ENCODE results near the gene TMEM134. TPM values are rescaled to one million over a fixed set of nuclear protein-coding genes. Genes with fewer than 3 reads are reported as not detected.
A peak's percentile ranks its signal among the peaks of the same experiment; 100 is the strongest.
"Not testable (repeated sequence)": the region's sequence is repeated elsewhere in the genome, so short reads cannot be mapped to it uniquely, and the experiment has no call there.

TMEM134 gene
- total RNA-seq, 2 experiments from 2014 or later, result 26.8 to 76.9 TPM

DNA sequence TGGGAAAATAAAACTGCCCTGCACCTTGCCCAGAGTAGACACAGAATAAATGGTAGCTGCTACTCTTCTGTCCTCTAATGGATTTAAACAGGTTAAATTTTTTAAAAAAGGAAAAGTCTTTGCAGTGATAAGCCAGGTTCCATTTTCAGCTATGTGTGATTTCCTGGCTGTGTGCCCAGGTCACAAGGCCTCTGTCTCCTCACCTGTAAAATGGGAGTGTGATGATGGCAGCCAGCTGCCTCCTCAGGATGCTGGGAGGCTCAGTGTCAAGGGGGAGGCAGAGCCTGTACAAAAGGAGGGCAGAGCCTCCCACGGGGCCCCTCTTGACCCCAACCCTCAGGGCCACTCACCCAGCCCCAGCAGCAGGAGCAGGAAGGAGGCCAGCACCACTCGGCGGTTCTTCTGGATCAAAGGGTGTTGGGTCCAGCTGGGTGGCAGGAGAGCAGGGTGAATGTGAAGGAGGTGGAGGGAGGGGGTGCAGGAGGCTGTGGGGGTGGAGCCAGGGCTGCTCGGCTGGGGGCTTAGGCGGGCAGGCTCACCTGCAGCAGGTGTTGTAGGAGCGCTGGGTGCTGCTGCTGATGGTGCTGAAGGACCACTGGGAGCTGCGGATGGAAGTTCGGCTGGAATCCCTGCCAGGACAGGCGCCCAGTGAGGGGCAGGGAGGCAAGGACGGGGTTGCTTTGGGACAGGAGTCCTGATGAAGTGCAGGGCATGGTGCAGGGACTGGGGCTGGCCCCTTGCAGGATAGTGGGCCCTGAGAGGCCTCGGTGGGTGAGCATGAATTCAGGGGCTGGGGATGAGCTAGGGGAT, 1.9 kb downstream of the TMEM134 start:
- Histone ChIP-seq H3K9me3 (ENCODE audit: low read length) (no peaks in the 10 kb centered on the region), H3K79me2 (ENCODE audit: insufficient read depth, low read depth, low read length) (peaks cover 23% of the 10 kb centered on the region; the same call in 1 of the 2 replicates), H3K4me1 (ENCODE audit: insufficient read depth, low read length, poor library complexity, severe bottlenecking) (peaks cover 59% of the 10 kb centered on the region), H4K20me1 (ENCODE audit: insufficient read depth, low read length) (no peaks in the 10 kb centered on the region), H3K4me2 (ENCODE audit: low read length) (peak overlapping the region; percentile 100), H3K4me3 (ENCODE audit: low read depth, low read length, poor library complexity, severe bottlenecking) (peak overlapping the region; percentile 87), H3K36me3 (ENCODE audit: insufficient read depth, low read length) (no peaks in the 10 kb centered on the region; the same call in 1 of the 2 replicates), H2AFZ (ENCODE audit: low read length) (no peak overlapping the region), H3K9me2 (ENCODE audit: insufficient read depth, low read length) (no peaks in the 10 kb centered on the region), H3K27ac (ENCODE audit: low read depth, low read length, poor library complexity, severe bottlenecking) (peak overlapping the region; percentile 76)
- ChIA-PET POLR2A (interaction anchor here (0.6 to 4.2 kb wide), 6 partner anchors 9 to 63 kb away, joined by 5 to 20 read pairs (median 6); partner anchors contain the start of genes AIP, CORO1B, PTPRCAP and TBC1D10C), CTCF (ENCODE audit: unreplicated experiment) (interaction anchor here (0.5 kb wide), 1 partner anchor 114 kb away, joined by 3 read pairs; no protein-coding TSS in a partner anchor)
- DNase-seq (ENCODE audit: low spot score), result peak; percentile 23
- BruUV-seq (replicated peaks), result no TSS peak
- intact Hi-C loops (cut with micrococcal nuclease; ENCODE audit: unreplicated experiment), result loop anchor here (5.0 kb wide), 1 partner anchor 115 kb away; the partner anchor contains the start of gene POLD4
- TF ChIP-seq, protein P1, sequence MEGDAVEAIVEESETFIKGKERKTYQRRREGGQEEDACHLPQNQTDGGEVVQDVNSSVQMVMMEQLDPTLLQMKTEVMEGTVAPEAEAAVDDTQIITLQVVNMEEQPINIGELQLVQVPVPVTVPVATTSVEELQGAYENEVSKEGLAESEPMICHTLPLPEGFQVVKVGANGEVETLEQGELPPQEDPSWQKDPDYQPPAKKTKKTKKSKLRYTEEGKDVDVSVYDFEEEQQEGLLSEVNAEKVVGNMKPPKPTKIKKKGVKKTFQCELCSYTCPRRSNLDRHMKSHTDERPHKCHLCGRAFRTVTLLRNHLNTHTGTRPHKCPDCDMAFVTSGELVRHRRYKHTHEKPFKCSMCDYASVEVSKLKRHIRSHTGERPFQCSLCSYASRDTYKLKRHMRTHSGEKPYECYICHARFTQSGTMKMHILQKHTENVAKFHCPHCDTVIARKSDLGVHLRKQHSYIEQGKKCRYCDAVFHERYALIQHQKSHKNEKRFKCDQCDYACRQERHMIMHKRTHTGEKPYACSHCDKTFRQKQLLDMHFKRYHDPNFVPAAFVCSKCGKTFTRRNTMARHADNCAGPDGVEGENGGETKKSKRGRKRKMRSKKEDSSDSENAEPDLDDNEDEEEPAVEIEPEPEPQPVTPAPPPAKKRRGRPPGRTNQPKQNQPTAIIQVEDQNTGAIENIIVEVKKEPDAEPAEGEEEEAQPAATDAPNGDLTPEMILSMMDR (conservative IDR thresholded peaks at IDR 0.05; ENCODE audit: low read length), result no peak
- TF ChIP-seq EZH2phosphoT487 (IDR thresholded peaks at IDR 0.05; ENCODE audit: borderline replicate concordance, low read depth, low read length), result no peak

DNA sequence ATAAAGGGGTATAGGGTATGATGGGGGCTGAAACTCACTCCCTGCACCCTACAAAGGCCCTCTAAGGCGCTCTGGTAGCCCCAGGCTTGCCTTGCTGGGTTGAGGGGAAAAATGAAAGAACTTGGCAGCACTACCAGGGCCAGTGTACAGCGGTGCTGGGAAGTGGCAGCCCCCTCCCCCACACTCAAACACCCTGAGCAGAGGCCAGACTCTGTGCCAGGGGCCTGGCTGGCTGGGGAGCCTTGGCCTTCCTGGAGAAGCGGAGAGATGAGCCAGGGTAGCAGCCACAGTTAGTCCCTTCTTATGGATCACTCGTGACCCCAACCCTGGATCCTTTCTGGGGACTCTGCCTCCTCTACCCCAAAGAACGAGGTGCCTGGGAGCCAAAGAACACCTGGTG, 2.7 kb downstream of the TMEM134 start:
- Histone ChIP-seq H3K79me2 (ENCODE audit: insufficient read depth, low read depth, low read length) (peaks cover 23% of the 10 kb centered on the region; the same call in 1 of the 2 replicates), H2AFZ (ENCODE audit: low read length) (no peak overlapping the region), H4K20me1 (ENCODE audit: insufficient read depth, low read length) (no peaks in the 10 kb centered on the region), H3K4me1 (ENCODE audit: insufficient read depth, low read length, poor library complexity, severe bottlenecking) (peaks cover 65% of the 10 kb centered on the region), H3K4me3 (ENCODE audit: low read depth, low read length, poor library complexity, severe bottlenecking) (peak overlapping the region; percentile 87), H3K4me2 (ENCODE audit: low read length) (peak overlapping the region; percentile 100), H3K36me3 (ENCODE audit: insufficient read depth, low read length) (no peaks in the 10 kb centered on the region; the same call in 1 of the 2 replicates), H3K9me3 (ENCODE audit: low read length) (no peaks in the 10 kb centered on the region), H3K9me2 (ENCODE audit: insufficient read depth, low read length) (no peaks in the 10 kb centered on the region), H3K27ac (ENCODE audit: low read depth, low read length, poor library complexity, severe bottlenecking) (peak overlapping the region; percentile 76)
- ChIA-PET CTCF (ENCODE audit: unreplicated experiment) (no interaction called here), POLR2A (interaction anchor here (0.6 to 2.0 kb wide), 4 partner anchors 16 to 65 kb away, joined by 3 to 18 read pairs (median 5); partner anchors contain the start of genes CORO1B, PPP1CA and PTPRCAP)
- DNase-seq (ENCODE audit: low spot score), result no peak
- TF ChIP-seq EZH2phosphoT487 (IDR thresholded peaks at IDR 0.05; ENCODE audit: borderline replicate concordance, low read depth, low read length), result no peak
- TF ChIP-seq, protein P1 (conservative IDR thresholded peaks at IDR 0.05; ENCODE audit: low read length), result no peak
- intact Hi-C loops (cut with micrococcal nuclease; ENCODE audit: unreplicated experiment), result loop anchor here (5.0 kb wide), 1 partner anchor 114 kb away; the partner anchor contains the start of gene POLD4
- BruUV-seq (replicated peaks), result no TSS peak

DNA sequence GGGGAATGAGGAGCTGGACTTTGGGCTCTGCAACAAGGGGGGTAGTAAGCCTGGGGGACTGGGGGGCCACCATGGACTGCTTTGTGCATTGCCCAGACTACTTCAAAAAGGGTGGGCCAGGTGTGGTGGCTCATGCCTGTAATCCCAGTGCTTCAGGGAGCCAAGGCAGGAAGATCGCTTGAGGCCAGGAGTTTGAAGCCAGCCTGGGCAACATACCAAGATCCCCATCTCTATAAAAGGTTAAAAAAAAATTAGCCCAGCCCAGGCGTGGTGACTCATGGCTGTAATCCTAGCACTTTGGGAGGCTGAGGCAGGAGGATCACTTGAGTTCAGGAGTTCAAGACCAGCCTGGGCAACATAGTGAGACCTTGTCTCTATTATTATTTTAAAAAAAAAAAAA, 3.5 kb downstream of the TMEM134 start:
- not testable (repeated sequence) for BruUV-seq (replicated peaks); H3K36me3 ChIP-seq (ENCODE audit: insufficient read depth, low read length); H4K20me1 ChIP-seq (ENCODE audit: insufficient read depth, low read length); H3K9me2 ChIP-seq (ENCODE audit: insufficient read depth, low read length); H3K9me3 ChIP-seq (ENCODE audit: low read length); DNase-seq (ENCODE audit: low spot score); H2AFZ ChIP-seq (ENCODE audit: low read length)
- H3K79me2 ChIP-seq (ENCODE audit: insufficient read depth, low read depth, low read length), result peaks cover 23% of the 10 kb centered on the region; the same call in 1 of the 2 replicates
- ChIA-PET POLR2A (interaction anchor here (0.6 to 2.0 kb wide), 5 partner anchors 15 to 511 kb away, joined by 3 to 18 read pairs (median 3); partner anchors contain the start of genes CORO1B, PPP1CA and PTPRCAP), CTCF (ENCODE audit: unreplicated experiment) (interaction anchor here (0.6 to 1.1 kb wide), 2 partner anchors 9 to 15 kb away, joined by 3 to 9 read pairs; no protein-coding TSS in a partner anchor)
- H3K4me3 ChIP-seq (ENCODE audit: low read depth, low read length, poor library complexity, severe bottlenecking), result peak overlapping the region; percentile 89
- peak overlapping the region; percentile 100 for H3K4me2 ChIP-seq (ENCODE audit: low read length)
- H3K4me1 ChIP-seq (ENCODE audit: insufficient read depth, low read length, poor library complexity, severe bottlenecking), result peaks cover 69% of the 10 kb centered on the region
- H3K27ac ChIP-seq (ENCODE audit: low read depth, low read length, poor library complexity, severe bottlenecking), result peak overlapping the region; percentile 82
- intact Hi-C loops (cut with micrococcal nuclease; ENCODE audit: unreplicated experiment), result loop anchor here (5.0 kb wide), 1 partner anchor 113 kb away; the partner anchor contains the start of gene POLD4

Measured in OCI-LY7 (cell line).